Fibroblast of skin of right biceps (primary cell): Measurements from ENCODE around the gene CYP2A7.
"Not testable (repeated sequence)": the region's sequence is repeated elsewhere in the genome, so short reads cannot be mapped to it uniquely, and the experiment has no call there.

Experiments used
- DNase-seq: peaks from one replicate; pipeline ENCODE4 v3.0.0-alpha.2; 2013

CYP2A7 gene

GRCh38 chr19:40896843-40897789 lies 15.1 kb upstream of the CYP2A7 start:
- not testable (repeated sequence) for DNase-seq

GRCh38 chr19:40896418-40896796 lies 14.4 kb upstream of the CYP2A7 start:
- DNase-seq = no peak

- no peak for DNase-seq
Measured at GRCh38 chr19:40893112-40893511, 11.1 kb upstream of the CYP2A7 start.

DNA sequence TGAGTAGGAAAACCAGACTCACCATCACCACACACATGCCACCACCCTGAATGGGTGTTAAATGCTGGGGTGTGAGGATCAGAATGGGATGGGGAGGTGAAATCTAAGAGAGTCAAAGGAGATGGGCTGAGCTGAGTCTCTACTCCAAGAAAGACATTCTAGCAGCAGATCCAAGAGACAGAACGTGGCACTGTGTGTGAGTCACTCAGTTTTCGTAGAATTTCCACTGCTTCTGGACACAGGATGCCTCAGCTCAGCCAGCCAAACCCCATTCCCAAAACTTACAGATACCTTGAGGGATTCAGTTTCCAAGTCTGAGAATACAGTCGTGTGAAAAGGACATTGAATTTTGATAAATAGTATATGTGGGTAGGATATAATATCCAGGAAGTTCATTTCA lies 7.3 kb upstream of the CYP2A7 start:
- DNase-seq = no peak

- no peak for DNase-seq
Measured at GRCh38 chr19:40888191-40888590, 6.2 kb upstream of the CYP2A7 start.

DNA sequence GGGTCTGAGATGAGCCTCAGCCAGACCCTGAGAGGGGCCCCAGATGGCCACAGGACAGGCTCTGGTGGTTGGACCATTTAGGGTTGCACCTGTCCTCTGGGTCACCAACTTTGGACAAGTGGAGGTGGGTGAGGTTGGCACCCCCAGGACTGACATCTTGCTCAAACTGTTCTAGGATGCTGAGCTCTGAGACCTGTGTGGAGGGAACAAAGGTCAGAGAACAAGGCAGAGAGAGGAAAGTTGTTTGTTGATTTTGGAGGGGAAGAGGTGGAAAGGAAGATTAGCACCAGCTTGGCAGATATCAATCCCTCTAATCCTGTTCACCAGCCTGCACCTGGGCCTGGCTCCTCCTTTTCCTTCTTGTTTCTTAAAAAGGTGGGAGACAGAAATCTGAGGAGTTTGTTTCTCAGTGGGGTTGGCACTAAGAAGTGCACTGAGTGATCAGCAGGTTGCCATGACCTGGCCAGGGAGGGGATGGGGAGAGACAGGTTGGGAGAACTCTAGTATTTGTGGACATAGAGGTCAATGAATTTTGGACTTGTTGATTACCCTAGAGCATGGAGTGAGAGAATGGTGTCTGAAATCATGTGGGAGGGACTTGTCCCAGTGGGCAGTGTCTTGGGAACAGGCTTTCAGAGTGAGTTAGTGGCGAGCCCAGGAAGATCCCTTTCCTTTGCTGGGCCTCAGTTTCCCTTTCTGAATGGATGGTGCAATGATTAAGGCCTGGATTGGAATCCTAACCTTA lies 2.3 kb upstream of the CYP2A7 start:
- not testable (repeated sequence) for DNase-seq

- DNase-seq = not testable (repeated sequence)
Measured at GRCh38 chr19:40879349-40879748, 2.7 kb downstream of the CYP2A7 start.

GRCh38 chr19:40875526-40875951 lies 6.5 kb downstream of the CYP2A7 start:
- DNase-seq = not testable (repeated sequence)

GRCh38 chr19:40874874-40875273 lies 7.2 kb downstream of the CYP2A7 start:
- not testable (repeated sequence) for DNase-seq

DNA sequence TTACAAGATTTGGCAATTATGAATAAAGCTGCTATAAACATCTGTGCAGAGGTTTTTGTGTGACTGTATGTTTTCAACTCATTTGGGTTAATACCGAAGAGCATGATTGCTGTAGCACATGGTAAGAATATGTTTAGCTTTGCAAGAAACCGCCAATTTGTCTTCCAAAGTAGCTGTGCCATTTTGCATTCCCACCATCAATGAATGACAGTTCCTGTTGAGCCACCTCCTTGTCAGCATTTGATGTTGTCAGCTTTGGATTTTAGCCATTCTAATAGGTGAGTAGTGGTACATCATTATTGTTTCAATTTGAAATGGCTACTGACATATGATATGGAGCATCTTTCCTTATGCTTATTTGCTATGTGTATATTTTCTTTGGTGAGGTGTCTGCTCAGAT lies 8.2 kb downstream of the CYP2A7 start:
- not testable (repeated sequence) for DNase-seq

GRCh38 chr19:40872209-40872608 lies 9.8 kb downstream of the CYP2A7 start:
- no peak for DNase-seq

DNA sequence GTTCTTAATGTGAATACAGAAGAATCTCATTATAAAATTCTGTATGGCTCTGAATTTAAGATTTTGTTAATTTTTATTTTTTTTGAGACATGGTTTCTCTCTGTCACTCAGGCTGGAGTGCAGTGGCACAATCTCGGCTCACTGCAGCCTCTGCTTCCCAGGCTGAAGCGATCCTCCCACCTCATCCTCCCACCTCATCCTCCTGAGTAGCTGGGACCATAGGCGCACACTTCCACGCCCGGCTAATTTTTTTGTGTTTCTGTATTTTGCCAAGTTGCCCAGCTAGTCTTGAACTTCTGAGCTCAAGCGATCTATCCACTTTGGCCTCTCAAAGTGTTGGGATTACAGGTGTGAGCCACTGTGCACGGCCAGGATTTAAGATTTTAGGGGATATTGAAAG lies 14.3 kb downstream of the CYP2A7 start:
- no peak for DNase-seq

- DNase-seq = not testable (repeated sequence)
Measured at GRCh38 chr19:40864739-40865496, 17.1 kb downstream of the CYP2A7 start.

DNA sequence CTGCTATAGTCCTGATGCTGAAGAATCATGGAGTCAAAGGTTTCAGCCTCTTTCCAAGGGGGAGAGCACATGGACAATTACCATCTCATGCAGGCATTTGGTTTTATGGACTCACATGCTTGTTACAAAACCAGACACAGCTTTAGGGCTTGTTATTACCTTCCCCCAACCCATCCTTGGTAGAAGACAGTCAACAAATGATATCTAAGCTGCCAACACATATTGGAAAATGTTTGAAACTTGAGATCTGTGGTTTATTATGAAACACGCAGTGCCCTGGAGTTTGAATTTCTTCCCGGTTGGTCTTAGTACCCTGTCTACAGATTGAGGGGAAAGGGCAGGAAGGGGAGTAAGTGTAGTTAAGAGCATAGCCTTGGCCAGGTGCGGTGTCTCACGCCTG lies 19.2 kb downstream of the CYP2A7 start:
- no peak for DNase-seq

DNA sequence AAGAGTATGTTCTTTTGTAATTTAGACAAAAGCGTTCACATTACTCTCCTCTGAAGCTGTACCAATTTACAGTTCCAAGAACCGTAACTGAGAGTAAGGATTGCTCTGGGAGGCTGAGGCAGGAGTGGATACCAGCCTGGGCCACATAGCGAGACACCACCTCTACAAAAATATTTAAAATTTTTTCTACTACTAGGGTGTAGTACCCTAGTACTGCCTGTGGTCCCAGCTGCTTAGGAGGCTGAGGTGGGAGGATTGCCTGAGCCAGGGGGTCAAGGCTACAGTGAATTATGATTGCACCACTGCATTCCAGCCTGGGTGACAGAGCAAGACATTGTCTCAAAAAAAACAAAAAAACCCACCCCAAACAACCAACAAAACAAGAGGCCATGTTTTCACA lies 19.7 kb downstream of the CYP2A7 start:
- DNase-seq = no peak

- no peak for DNase-seq
Measured at GRCh38 chr19:40858109-40858508, 23.9 kb downstream of the CYP2A7 start.

DNA sequence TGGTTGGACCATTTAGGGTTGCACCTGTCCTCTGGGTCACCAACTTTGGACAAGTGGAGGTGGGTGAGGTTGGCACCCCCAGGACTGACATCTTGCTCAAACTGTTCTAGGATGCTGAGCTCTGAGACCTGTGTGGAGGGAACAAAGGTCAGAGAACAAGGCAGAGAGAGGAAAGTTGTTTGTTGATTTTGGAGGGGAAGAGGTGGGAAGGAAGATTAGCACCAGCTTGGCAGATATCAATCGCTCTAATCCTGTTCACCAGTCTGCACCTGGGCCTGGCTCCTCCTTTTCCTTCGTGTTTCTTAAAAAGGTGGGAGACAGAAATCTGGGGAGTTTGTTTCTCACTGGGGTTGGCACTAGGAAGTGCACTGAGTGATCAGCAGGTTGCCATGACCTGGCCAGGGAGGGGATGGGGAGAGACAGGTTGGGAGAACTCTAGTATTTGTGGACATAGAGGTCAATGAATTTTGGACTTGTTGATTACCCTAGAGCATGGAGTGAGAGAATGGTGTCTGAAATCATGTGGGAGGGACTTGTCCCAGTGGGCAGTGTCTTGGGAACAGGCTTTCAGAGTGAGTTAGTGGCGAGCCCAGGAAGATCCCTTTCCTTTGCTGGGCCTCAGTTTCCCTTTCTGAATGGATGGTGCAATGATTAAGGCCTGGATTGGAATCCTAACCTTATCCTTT lies 29.4 kb downstream of the CYP2A7 start:
- not testable (repeated sequence) for DNase-seq

- DNase-seq = not testable (repeated sequence)
Measured at GRCh38 chr19:40850277-40850676, 31.8 kb downstream of the CYP2A7 start, which contains the start of gene CYP2A6. Gene CYP2A6, minus strand, starts transcription at chr19:40850447. Its CDS starts 21 bp downstream, at chr19:40850426.

- not testable (repeated sequence) for DNase-seq
Measured at GRCh38 chr19:40846722-40847121, 35.3 kb downstream of the CYP2A7 start.

- not testable (repeated sequence) for DNase-seq
Measured at GRCh38 chr19:40843653-40844052, 38.4 kb downstream of the CYP2A7 start.

DNA sequence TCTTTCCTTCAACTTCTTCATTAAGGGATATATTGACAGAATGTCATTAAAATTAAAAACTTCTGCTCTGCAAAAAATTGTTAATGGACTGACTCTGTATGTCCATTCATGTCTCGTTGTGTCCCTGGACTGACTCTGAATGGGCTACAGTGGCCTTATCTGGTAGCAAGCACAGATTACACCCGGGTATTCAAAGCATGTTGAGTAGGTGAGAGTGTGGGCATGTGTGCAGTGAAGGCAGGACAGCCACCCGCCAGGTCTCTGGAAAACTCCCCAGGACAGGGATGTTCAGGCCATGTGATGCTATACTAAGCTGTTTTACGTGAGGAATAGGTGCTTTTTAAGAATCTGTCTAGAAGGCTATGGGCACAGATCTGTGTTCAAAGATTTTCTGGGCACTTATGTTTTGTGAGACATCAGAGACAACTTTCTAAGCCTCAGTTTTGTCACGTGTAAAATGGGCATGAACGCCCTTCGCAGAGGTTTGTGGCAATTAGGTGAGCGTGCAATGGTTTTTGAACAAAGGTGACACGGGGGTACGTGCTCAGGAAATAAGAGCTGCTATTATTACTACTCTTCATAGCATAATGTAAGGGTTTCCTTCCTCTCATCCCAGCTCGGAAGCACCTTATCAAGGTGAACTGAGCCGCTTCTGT lies 38.9 kb downstream of the CYP2A7 start:
- DNase-seq = not testable (repeated sequence)

GRCh38 chr19:40842012-40842411 lies 40.0 kb downstream of the CYP2A7 start:
- DNase-seq = not testable (repeated sequence)
